ENCODE data around the gene GNAI3. TPM values are rescaled to one million over a fixed set of nuclear protein-coding genes. Genes with fewer than 3 reads are reported as not detected.
A peak's percentile ranks its signal among the peaks of the same experiment; 100 is the strongest.

The GNAI3 gene
- polyA plus RNA-seq, 1 donor (not counting 4 experiments of a cell fraction or from before 2014, with no cell fraction given): 14.1 TPM

GRCh38 chr1:109642626-109643025 lies 94.2 kb downstream of the GNAI3 start:
- no peaks in the 10 kb centered on the region for H4K20me1 ChIP-seq (ENCODE audit: control insufficient read depth, extremely low read depth, insufficient read depth, low read length)
- no peak overlapping the region for H3K4me3 ChIP-seq (ENCODE audit: control insufficient read depth in 2 of 3, extremely low read depth in 1 of 3, insufficient read depth in 2 of 3, low read depth in 1 of 3, low read length in 3 of 3)
- no peaks in the 10 kb centered on the region for H3K27me3 ChIP-seq (ENCODE audit: control insufficient read depth, extremely low read depth, insufficient read depth, low read length)
- no peaks in the 10 kb centered on the region for H3K9me3 ChIP-seq (ENCODE audit: control insufficient read depth, low read depth, low read length)
- no peaks in the 10 kb centered on the region for H3K36me3 ChIP-seq (ENCODE audit: control insufficient read depth in 2 of 2, extremely low read depth in 1 of 2, insufficient read depth in 2 of 2, low read length in 2 of 2)
- TF ChIP-seq, protein P1, sequence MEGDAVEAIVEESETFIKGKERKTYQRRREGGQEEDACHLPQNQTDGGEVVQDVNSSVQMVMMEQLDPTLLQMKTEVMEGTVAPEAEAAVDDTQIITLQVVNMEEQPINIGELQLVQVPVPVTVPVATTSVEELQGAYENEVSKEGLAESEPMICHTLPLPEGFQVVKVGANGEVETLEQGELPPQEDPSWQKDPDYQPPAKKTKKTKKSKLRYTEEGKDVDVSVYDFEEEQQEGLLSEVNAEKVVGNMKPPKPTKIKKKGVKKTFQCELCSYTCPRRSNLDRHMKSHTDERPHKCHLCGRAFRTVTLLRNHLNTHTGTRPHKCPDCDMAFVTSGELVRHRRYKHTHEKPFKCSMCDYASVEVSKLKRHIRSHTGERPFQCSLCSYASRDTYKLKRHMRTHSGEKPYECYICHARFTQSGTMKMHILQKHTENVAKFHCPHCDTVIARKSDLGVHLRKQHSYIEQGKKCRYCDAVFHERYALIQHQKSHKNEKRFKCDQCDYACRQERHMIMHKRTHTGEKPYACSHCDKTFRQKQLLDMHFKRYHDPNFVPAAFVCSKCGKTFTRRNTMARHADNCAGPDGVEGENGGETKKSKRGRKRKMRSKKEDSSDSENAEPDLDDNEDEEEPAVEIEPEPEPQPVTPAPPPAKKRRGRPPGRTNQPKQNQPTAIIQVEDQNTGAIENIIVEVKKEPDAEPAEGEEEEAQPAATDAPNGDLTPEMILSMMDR (optimal IDR thresholded peaks at IDR 0.05 in 1 of 3, IDR thresholded peaks at IDR 0.05 in 1 of 3, conservative IDR thresholded peaks at IDR 0.05 in 1 of 3; ENCODE audit: extremely low read depth in 1 of 3, insufficient read depth in 2 of 3, low read length in 3 of 3): no peak
- TF ChIP-seq EZH2 (IDR thresholded peaks at IDR 0.05; ENCODE audit: low read length): no peak
- H2AFZ ChIP-seq (ENCODE audit: control insufficient read depth, low read length): no peak overlapping the region
- DNase-seq (ENCODE audit: low read depth, low spot score): no peak
- dilution Hi-C loops (cut with MboI; ENCODE audit: extremely low pct_ligation_motif_present, low sequenced_read_pairs): no loop called here
- H3K9ac ChIP-seq (ENCODE audit: control insufficient read depth, extremely low read depth, insufficient read depth, low read length): no peak overlapping the region
- no peak overlapping the region for H3K4me2 ChIP-seq (ENCODE audit: control insufficient read depth, extremely low read depth, insufficient read depth, low read depth, low read length)
- no peak for FAIRE-seq
- no peaks in the 10 kb centered on the region for H3K9me1 ChIP-seq (ENCODE audit: control insufficient read depth, extremely low read depth, insufficient read depth, low read length)
- H3K4me1 ChIP-seq (ENCODE audit: control insufficient read depth, extremely low read depth, insufficient read depth, low read length): no peaks in the 10 kb centered on the region
- no peaks in the 10 kb centered on the region for H3K79me2 ChIP-seq (ENCODE audit: control insufficient read depth, insufficient read depth, low read length)
- H3K27ac ChIP-seq (ENCODE audit: control insufficient read depth, insufficient read depth, low read length): no peak overlapping the region

GRCh38 chr1:109643385-109644230 lies 95.2 kb downstream of the GNAI3 start:
- Histone ChIP-seq H3K27ac (ENCODE audit: control insufficient read depth, insufficient read depth, low read length) (no peak overlapping the region), H3K9me1 (ENCODE audit: control insufficient read depth, extremely low read depth, insufficient read depth, low read length) (no peaks in the 10 kb centered on the region), H3K79me2 (ENCODE audit: control insufficient read depth, insufficient read depth, low read length) (no peaks in the 10 kb centered on the region), H3K36me3 (ENCODE audit: control insufficient read depth in 2 of 2, extremely low read depth in 1 of 2, insufficient read depth in 2 of 2, low read length in 2 of 2) (no peaks in the 10 kb centered on the region), H2AFZ (ENCODE audit: control insufficient read depth, low read length) (peak overlapping the region; percentile 87), H3K9ac (ENCODE audit: control insufficient read depth, extremely low read depth, insufficient read depth, low read length) (no peak overlapping the region), H3K4me1 (ENCODE audit: control insufficient read depth, extremely low read depth, insufficient read depth, low read length) (no peaks in the 10 kb centered on the region), H3K4me3 (ENCODE audit: control insufficient read depth in 2 of 3, extremely low read depth in 1 of 3, insufficient read depth in 2 of 3, low read depth in 1 of 3, low read length in 3 of 3) (no peak overlapping the region), H3K4me2 (ENCODE audit: control insufficient read depth, extremely low read depth, insufficient read depth, low read depth, low read length) (no peak overlapping the region), H4K20me1 (ENCODE audit: control insufficient read depth, extremely low read depth, insufficient read depth, low read length) (no peaks in the 10 kb centered on the region), H3K27me3 (ENCODE audit: control insufficient read depth, extremely low read depth, insufficient read depth, low read length) (no peaks in the 10 kb centered on the region), H3K9me3 (ENCODE audit: control insufficient read depth, low read depth, low read length) (no peaks in the 10 kb centered on the region)
- dilution Hi-C loops (cut with MboI; ENCODE audit: extremely low pct_ligation_motif_present, low sequenced_read_pairs): no loop called here
- FAIRE-seq (no peak), DNase-seq (ENCODE audit: low read depth, low spot score) (no peak)
- TF ChIP-seq EZH2 (IDR thresholded peaks at IDR 0.05; ENCODE audit: low read length): no peak
- TF ChIP-seq, protein P1 (optimal IDR thresholded peaks at IDR 0.05 in 1 of 3, IDR thresholded peaks at IDR 0.05 in 1 of 3, conservative IDR thresholded peaks at IDR 0.05 in 1 of 3; ENCODE audit: extremely low read depth in 1 of 3, insufficient read depth in 2 of 3, low read length in 3 of 3): peak; percentile 82 to 96 (median 92)
